OCI-LY3 (cell line): Measurements from ENCODE around the gene RANBP1.

Source experiments
- H2AFZ ChIP-seq: fragments of 200-600, 300-600 bp; shearing (Covaris generic); 2 replicates; pipeline ENCODE4 v1.6.0; 2014; ENCODE audit warnings: antibody characterized with exemption, low read depth, low read length
- H3K27ac ChIP-seq: fragments of 200-600, 300-600 bp; sonication (generic); 2 replicates; pipeline ENCODE4 v1.5.1; 2014; ENCODE audit warnings: mild to moderate bottlenecking, low read length, moderate library complexity, mixed read lengths
- H3K27me3 ChIP-seq: fragments of 200-600, 300-600 bp; sonication (generic); 2 replicates; pipeline ENCODE4 v1.6.1; 2014; ENCODE audit warnings: low read depth, low read length, mixed read lengths
- H3K36me3 ChIP-seq: fragments of 200-600, 300-600 bp; sonication (generic); replicated peaks from 2 replicates; pipeline ENCODE3; 2014; ENCODE audit warnings: low read depth, low read length, mixed read lengths
- H3K4me1 ChIP-seq: fragments of 300-600, 200-600 bp; sonication (generic); 2 replicates; pipeline ENCODE4 v1.6.1; 2014; ENCODE audit warnings: low read length, mixed read lengths
- H3K4me2 ChIP-seq: fragments of 200-600, 300-600 bp; sonication (generic); 2 replicates; pipeline ENCODE4 v1.6.1; 2014; ENCODE audit warnings: low read length, mixed read lengths
- H3K4me3 ChIP-seq: fragments of 300-600, 200-600 bp; sonication (generic); 2 replicates; pipeline ENCODE4 v1.5.1; 2014; ENCODE audit warnings: antibody characterized with exemption, mild to moderate bottlenecking, low read length, moderate library complexity
- H3K79me2 ChIP-seq: fragments of 300-600, 200-600 bp; shearing (Covaris generic); 2 replicates; pipeline ENCODE4 v1.6.1; 2014; ENCODE audit warnings: mild to moderate bottlenecking, low read length, mixed read lengths
- H3K9ac ChIP-seq: fragments of 300-600, 200-600 bp; shearing (Covaris generic); 2 replicates; pipeline ENCODE4 v1.6.0; 2014; ENCODE audit warnings: mild to moderate bottlenecking, low read length, moderate library complexity
- H3K9me3 ChIP-seq: fragments of 200-600, 300-600 bp; shearing (Covaris generic); 2 replicates; pipeline ENCODE4 v1.6.1; 2014; ENCODE audit warnings: low read length, mixed read lengths; ENCODE audit not compliant: insufficient read depth
- H4K20me1 ChIP-seq: fragments of 200-600, 300-600 bp; sonication (generic); 2 replicates; pipeline ENCODE4 v1.6.1; 2016; ENCODE audit warnings: low read length, mixed read lengths; ENCODE audit not compliant: insufficient read depth
- EZH2phosphoT487 ChIP-seq: fragments of 200-600 bp; shearing (Covaris generic); IDR thresholded peaks from 2 replicates; pipeline ENCODE4 v1.6.1; 2018; ENCODE audit warnings: antibody characterized with exemption, mixed run types, low read depth
- TF ChIP-seq, protein P1 (sequence below): fragments of 200-600, 300-600 bp; sonication (generic); IDR thresholded peaks from 2 replicates; pipeline ENCODE4 v1.5.1; 2014; ENCODE audit warnings: antibody characterized with exemption, low read length, low read depth

Gene RANBP1

DNA sequence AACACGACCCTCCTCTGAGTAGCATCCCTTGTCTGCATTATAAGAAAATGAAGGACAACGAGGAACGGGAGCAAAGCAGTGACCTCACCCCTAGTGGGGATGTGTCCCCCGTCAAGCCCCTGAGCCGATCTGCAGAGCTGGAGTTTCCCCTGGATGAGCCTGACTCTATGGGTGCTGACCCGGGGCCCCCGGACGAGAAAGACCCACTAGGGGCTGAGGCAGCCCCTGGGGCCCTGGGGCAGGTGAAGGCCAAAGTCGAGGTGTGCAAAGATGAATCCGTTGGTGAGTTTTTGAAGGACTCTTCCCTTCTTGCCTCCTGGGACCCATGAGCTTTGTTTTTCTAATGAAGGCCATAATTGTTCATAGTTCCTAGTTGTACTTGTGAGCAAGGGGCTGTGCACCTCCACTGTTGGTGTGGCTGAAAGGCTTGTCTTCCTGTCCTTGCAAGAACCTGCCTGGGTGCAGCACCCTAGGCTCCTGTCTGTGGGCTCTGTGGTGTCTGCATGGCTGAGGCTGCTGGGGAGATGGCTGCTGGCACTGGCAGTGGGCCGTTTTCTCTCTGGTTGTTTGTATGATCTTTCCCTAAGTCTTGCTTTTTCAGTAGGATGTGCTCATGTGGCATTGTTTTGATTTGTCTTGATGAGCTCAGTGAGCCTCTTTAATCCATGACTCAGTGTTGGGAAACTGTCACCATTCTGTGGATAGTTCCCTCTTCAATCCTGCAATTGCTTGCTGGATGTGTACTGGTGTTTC is 25.8 kb upstream of the RANBP1 start:
- Histone ChIP-seq H3K79me2 (peaks cover 11% of the 10 kb centered on the region), H3K9me3 (no peaks in the 10 kb centered on the region), H3K4me2 (no peak overlapping the region), H3K4me3 (no peak overlapping the region), H2AFZ (no peak overlapping the region), H3K9ac (no peak overlapping the region), H3K27ac (no peak overlapping the region), H3K27me3 (no peaks in the 10 kb centered on the region), H4K20me1 (peaks cover under 1% of the 10 kb centered on the region; the same call in 1 of the 2 replicates), H3K36me3 (peaks cover 80% of the 10 kb centered on the region), H3K4me1 (no peaks in the 10 kb centered on the region)
- TF ChIP-seq, protein P1, sequence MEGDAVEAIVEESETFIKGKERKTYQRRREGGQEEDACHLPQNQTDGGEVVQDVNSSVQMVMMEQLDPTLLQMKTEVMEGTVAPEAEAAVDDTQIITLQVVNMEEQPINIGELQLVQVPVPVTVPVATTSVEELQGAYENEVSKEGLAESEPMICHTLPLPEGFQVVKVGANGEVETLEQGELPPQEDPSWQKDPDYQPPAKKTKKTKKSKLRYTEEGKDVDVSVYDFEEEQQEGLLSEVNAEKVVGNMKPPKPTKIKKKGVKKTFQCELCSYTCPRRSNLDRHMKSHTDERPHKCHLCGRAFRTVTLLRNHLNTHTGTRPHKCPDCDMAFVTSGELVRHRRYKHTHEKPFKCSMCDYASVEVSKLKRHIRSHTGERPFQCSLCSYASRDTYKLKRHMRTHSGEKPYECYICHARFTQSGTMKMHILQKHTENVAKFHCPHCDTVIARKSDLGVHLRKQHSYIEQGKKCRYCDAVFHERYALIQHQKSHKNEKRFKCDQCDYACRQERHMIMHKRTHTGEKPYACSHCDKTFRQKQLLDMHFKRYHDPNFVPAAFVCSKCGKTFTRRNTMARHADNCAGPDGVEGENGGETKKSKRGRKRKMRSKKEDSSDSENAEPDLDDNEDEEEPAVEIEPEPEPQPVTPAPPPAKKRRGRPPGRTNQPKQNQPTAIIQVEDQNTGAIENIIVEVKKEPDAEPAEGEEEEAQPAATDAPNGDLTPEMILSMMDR = no peak
- TF ChIP-seq EZH2phosphoT487 = no peak

DNA sequence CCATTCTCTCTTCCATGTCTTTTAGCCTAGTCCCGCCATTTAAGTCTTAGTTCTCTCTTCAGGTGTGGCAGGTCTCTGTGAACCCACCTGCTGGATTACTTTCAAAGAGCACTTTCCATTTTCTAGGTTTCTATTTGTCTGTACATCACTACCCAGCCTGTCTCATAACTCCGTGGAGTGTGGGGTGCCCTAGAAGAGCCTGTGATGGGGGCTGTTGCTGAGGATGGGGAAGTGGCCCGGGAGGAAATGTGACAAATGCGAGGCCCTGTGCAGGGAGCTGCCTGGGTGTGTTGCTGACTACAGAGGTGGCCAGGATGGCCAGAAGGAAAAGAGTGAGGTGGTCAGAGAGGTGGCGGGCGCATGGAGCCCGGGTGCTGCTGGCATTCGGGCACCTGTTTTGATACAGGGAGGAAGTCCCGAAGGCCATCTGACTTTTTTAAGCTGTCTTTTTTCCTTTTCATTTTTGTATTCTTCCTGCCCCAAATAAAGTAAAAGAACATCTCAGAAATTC is 25.1 kb upstream of the RANBP1 start:
- no peak overlapping the region for H3K9ac ChIP-seq
- H3K4me2 ChIP-seq = no peak overlapping the region
- peaks cover 83% of the 10 kb centered on the region for H3K36me3 ChIP-seq
- H3K4me3 ChIP-seq = no peak overlapping the region
- H2AFZ ChIP-seq = no peak overlapping the region
- no peak overlapping the region for H3K27ac ChIP-seq
- no peaks in the 10 kb centered on the region for H3K9me3 ChIP-seq
- peaks cover 4% of the 10 kb centered on the region for H3K79me2 ChIP-seq
- H4K20me1 ChIP-seq = no peaks in the 10 kb centered on the region
- TF ChIP-seq, protein P1 = no peak
- no peaks in the 10 kb centered on the region for H3K4me1 ChIP-seq
- H3K27me3 ChIP-seq = no peaks in the 10 kb centered on the region

DNA sequence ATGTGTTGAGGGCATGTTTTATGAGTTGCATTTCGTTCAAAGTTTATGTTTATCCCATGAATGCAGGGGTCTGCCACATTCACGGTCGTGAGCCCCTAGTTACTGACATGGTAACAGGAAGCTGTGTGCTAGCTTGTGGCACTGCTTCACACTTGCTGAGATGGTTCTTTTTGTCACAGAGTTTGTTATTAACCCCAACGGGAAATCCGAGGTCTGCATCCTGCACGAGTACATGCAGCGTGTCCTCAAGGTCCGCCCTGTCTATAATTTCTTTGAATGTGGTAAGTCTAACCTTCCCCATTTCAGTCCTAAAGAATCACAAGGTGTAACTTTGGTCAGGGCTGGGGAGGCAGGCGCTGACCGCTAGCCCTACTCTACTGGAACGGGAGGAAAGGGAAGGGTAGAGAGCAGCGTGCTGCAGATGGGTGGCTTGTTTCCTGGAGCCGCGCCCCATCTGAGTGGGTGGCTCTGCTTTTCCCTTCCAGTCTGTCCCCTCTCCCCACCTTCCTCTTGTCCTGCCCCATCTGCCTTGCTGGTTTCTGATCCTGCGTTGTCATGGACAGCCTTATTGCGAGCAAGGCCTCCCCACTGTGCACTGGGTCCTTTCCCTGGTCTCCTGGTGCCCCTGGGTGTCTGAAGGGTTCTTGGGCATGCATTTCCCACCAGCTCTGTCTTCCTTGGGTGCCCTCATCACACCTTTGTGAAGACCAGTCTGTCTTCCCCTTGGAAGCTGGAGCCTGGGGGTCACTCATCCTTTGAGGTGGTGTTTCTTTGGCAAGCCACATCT is 24.0 kb upstream of the RANBP1 start:
- Histone ChIP-seq H2AFZ (no peak overlapping the region), H3K9me3 (no peaks in the 10 kb centered on the region), H3K4me2 (no peak overlapping the region), H3K36me3 (peaks cover 86% of the 10 kb centered on the region), H3K27me3 (no peaks in the 10 kb centered on the region), H3K4me3 (no peak overlapping the region), H4K20me1 (no peaks in the 10 kb centered on the region), H3K4me1 (no peaks in the 10 kb centered on the region), H3K9ac (no peak overlapping the region), H3K27ac (no peak overlapping the region), H3K79me2 (no peaks in the 10 kb centered on the region)
- no peak for TF ChIP-seq EZH2phosphoT487
- TF ChIP-seq, protein P1 = no peak

DNA sequence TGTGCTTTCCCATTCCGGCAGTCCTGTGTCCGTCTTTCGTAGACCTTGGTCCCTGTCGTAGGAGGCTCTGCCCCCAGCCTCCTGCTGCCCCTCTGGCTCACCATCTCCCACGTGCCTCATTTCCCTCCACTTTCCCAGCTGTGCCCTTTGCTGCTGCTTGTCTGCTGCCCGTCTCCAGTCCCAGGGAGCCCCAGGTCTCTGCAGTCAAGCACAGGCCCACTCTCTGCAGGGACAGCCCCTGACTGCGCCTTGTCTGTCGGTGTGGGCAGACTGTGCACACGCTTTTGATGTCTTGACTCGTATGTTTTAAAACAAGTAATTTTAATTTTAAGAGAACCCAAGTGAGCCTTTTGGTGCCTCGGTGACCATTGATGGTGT is 23.4 kb upstream of the RANBP1 start:
- Histone ChIP-seq H3K36me3 (peaks cover 86% of the 10 kb centered on the region), H3K27ac (no peak overlapping the region), H3K9me3 (no peaks in the 10 kb centered on the region), H3K79me2 (no peaks in the 10 kb centered on the region), H3K27me3 (no peaks in the 10 kb centered on the region), H3K4me3 (no peak overlapping the region), H3K9ac (no peak overlapping the region), H4K20me1 (no peaks in the 10 kb centered on the region), H3K4me2 (no peak overlapping the region), H2AFZ (no peak overlapping the region), H3K4me1 (no peaks in the 10 kb centered on the region)
- TF ChIP-seq EZH2phosphoT487 = no peak
- TF ChIP-seq, protein P1 = no peak
